Omental fat pad (tissue), 4 donors: ENCODE data around the gene TRIM52. TPM values are rescaled to one million over a fixed set of nuclear protein-coding genes. Genes with fewer than 3 reads are reported as not detected.

Experiments
- ATAC-seq: fragments of 150-250 bp; one replicate; pipeline ENCODE4 v1.9.1; 2016; ENCODE audit warnings: mild to moderate bottlenecking, moderate library complexity; ENCODE audit not compliant: low FRiP score
- DNase-seq: peaks from one replicate; pipeline ENCODE4 v3.0.0-alpha.2; 2019; ENCODE audit warnings: low spot score
- total RNA-seq, 4 donors: library from RNA; depleted of rRNA; stranded (reverse); fragments of >200 nt; gene quantifications; one replicate each; pipeline ENCODE4 v1.1.0, GENCODE V29; 2016
- TF ChIP-seq, protein P1 (sequence below), 3 donors: fragments of 450-650 bp; IDR thresholded peaks; one replicate each; pipeline ENCODE4 v1.5.1; 2016 to 2017; ENCODE audit warnings: antibody characterized with exemption in 3 of 3, mild to moderate bottlenecking in 3 of 3, moderate library complexity in 2 of 3

Gene TRIM52
- total RNA-seq, 4 donors from 2014 or later, result 9.8 to 19.7 (median 14.5) TPM

DNA sequence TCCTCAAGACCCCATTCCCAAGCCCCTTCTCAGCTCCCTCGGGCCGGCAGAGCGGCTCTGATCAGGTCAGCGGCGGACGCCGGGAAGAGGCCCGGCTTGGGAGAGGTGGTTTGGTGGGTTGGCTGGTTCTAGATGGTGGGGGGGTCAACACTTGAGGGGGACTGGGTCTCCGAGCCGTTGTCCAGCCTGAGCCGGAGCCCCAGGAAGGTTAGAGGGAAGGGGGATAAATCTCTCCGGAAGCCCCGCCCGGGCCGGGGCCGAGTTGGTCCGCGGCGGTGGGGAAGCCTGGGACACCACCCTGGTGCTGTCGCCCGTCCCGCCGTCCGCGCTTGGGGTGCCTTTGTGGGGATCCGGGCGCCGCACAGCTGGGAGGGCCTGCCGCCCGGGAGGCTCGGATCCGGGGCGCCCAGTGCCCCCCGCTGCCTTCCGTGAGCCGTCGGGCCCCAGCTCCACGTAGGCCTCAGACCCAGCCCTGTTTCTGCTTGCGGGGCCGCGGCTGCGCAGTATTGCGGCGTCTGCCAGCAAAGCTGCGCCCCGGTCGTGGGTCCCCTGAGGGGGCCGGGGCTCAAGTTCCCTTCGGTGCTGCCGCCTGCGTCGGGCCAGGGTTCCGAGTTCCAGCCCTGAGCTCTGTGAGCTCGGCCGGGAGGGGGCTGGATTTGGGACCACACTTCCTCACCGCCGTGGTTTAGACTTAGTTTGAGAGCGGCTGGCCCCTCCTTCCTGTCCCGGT lies 542 bp upstream of the TRIM52 start:
- ATAC-seq (peak; percentile 69), DNase-seq (no peak)
- TF ChIP-seq, protein P1, sequence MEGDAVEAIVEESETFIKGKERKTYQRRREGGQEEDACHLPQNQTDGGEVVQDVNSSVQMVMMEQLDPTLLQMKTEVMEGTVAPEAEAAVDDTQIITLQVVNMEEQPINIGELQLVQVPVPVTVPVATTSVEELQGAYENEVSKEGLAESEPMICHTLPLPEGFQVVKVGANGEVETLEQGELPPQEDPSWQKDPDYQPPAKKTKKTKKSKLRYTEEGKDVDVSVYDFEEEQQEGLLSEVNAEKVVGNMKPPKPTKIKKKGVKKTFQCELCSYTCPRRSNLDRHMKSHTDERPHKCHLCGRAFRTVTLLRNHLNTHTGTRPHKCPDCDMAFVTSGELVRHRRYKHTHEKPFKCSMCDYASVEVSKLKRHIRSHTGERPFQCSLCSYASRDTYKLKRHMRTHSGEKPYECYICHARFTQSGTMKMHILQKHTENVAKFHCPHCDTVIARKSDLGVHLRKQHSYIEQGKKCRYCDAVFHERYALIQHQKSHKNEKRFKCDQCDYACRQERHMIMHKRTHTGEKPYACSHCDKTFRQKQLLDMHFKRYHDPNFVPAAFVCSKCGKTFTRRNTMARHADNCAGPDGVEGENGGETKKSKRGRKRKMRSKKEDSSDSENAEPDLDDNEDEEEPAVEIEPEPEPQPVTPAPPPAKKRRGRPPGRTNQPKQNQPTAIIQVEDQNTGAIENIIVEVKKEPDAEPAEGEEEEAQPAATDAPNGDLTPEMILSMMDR (IDR thresholded peaks at IDR 0.05), result no peak

DNA sequence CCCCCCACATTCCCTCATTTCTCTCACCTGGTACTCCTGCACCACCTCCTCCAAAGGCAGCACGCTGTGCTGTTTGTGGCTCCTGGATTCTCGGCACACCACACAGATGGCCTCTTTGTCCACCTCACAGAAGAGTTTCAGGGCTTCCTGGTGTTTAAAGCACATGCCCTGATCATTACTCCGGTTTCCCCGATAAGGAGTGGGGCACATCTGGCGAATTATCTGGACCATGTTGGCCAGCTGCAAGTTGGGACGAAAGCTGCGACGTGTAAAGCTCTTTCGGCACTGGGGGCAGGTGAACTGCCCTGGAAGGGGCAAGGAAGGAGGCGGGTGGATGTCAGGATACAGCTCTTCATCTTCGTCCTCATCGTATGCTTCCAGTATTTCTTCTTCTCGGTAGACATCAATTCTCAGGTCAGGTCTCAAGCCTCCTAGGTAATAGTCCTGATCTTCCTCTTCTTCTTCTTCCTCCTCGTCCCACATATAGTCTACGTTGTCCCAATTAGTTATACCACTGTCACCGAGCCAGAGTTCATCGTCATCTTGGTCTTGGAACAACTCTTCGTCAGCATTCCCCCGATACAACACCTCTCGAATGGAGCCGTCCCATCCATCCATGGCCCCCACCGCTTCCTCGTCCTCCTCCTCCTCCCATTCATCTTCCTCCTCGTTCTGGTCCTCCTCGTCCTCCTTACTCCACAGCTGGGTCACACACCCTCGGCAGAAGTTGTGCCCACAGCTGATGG lies 796 bp downstream of the TRIM52 start:
- TF ChIP-seq, protein P1 (IDR thresholded peaks at IDR 0.05), result no peak
- no peak for ATAC-seq
- DNase-seq, result no peak

DNA sequence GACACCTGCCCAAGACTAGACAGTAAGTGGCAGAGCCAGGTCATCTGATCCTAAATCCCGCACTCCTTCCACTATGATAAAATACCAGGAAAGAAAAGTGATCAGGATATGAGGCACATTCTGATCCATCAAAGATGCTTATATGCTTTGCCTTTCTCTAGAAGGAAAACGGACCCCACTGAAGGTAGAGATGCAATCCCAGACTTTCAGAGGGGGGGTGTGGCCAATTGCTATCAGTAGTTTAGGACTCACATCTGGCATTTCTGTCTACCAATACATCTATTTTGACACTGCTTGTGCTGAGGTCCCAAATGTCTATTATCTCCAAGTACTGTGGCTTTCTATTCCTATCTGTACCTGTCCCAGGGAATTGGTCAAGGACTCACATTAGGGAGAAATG lies 1.7 kb downstream of the TRIM52 start:
- TF ChIP-seq, protein P1 (IDR thresholded peaks at IDR 0.05), result no peak
- no peak for ATAC-seq
- DNase-seq, result no peak

DNA sequence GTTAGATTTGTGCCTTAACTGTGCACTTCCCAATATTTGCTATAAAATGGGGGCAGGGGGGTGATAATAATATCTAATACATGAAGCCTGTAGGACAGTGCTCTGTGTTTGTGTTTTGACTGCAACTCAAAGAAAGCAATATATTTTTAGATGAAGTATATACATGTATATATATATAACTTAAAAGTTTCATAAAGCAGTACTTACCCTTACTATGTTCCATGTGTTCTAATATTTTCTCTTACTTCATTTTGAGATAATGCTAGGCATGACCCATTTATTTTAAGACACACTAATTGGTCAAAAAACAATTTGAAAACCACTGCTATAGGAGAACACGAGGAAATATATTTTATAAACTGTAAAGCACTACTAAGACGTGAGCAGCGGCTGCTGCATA lies 2.4 kb downstream of the TRIM52 start:
- TF ChIP-seq, protein P1 (IDR thresholded peaks at IDR 0.05), result no peak

DNA sequence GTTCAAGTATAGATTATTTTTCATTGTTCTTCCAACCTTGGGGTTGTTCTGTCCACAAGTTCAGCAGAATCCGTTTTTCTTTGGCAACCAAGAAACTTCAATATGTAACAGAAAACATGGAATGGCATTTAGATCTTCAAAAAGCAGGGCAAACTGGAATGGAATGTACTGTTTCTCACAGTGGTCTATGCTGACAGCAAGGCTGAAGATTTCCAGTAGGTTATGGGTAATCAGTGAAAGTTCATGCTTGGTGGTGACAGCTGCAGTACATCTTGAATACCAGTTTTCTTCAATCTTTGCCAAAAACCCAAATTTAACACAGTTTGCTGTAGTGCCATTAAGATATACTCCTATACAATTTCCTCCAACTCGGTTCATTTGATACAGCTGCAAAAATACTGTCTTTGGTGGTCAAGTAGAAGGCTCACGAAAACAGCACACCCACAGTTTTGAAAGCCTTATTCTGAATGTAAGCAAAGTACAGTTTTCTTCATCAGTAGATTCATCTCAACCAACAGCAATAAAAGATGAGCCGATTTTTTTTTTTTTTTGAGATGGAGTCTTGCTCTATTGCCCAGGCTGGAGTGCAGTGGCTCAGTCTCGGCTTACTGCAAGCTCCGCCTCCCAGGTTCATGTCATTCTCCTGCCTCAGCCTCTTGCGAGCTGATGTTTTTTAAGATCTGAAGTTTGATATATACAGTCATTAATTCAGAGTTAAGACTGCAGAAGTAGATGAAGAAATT lies 4.9 kb downstream of the TRIM52 start:
- DNase-seq (no peak), ATAC-seq (no peak)
- TF ChIP-seq, protein P1 (IDR thresholded peaks at IDR 0.05), result no peak

More for the DNA sequence above, 2.4 kb downstream of the TRIM52 start:
- ATAC-seq (no peak), DNase-seq (no peak)

DNA sequence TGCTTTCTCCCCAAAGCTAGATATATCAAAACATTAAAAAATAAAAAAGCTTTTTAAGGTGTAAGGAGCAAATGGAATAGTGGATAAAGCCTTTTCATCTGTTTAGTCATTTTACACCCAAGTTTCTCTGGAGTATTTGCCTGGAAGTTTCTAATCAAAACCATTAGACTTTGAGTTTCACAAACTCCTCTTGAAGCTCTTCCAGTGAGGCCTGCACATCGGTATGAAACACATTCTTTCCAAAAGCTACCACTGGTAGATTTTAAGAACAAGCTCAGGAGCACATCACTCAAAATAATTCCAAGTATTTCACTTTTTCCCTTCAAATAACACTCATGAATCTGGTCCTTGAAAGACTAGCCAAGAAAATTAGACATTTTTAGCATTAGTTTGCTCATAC lies 5.7 kb downstream of the TRIM52 start:
- DNase-seq, result no peak
- no peak for ATAC-seq
- TF ChIP-seq, protein P1 (IDR thresholded peaks at IDR 0.05), result no peak
